Suppressor macrophage treated with lipopolysaccharide for 1 hour (primary cell): ENCODE data around the gene ARL6IP4.

Experiments used
- DNase-seq, 3 donors: peaks; one replicate each; pipeline ENCODE4 v3.0.0-alpha.2; 2020 to 2022

ARL6IP4 gene

DNA sequence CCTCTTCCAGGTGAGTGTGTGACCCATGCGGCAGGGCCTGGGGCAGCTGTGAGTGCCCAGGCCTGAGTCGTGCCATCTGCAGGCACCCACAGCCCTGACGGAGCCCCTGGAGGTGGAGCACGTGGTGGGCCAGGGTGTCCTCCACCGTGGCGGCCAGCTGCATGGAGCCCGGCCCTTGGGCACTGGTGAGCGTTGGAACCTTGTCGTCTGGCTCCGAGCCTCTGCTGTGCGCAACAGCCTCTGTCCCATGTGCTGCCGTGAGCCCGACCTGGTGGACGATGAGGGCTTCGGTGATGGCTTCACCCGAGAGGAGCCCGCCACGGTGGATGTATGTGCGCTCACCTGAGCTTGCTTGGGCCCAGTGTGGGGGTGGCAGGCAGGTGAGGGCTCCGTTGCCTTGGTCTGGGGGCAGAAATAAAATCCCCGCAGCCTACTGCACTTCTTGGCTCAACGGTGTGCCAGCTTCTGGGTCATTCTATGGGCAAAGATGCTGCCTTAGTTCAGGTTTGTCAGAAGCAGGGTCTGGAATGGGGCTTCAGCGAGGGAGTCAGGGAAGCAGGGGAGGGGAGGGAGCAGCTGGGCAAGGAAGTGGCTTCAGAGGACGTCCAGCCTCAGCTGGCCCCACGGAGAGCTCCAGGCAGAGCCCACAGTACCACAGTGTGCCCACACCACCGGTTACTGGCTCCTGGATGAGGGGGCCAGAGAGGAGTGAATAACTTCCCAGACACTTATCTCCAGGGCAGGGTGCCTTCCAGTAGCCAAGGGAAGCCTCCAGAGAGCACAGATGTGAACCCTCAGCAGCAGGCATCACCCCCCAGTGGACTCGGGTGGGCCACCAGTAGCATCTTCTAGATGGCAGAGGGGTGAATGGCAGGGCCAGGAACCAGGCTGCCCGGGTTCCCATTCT lies 1.2 kb upstream of the ARL6IP4 start:
- no peak for DNase-seq

GRCh38 chr12:122979908-122980182 lies 636 bp upstream of the ARL6IP4 start:
- DNase-seq: no peak

GRCh38 chr12:122981036-122981471 lies 573 bp downstream of the ARL6IP4 start:
- DNase-seq: no peak

- DNase-seq: no peak
Observed at GRCh38 chr12:122981587-122982476, 1.4 kb downstream of the ARL6IP4 start.

GRCh38 chr12:122982477-122982815 lies 2.0 kb downstream of the ARL6IP4 start:
- no peak for DNase-seq

GRCh38 chr12:122982963-122983788 lies 2.7 kb downstream of the ARL6IP4 start:
- DNase-seq: no peak

DNA sequence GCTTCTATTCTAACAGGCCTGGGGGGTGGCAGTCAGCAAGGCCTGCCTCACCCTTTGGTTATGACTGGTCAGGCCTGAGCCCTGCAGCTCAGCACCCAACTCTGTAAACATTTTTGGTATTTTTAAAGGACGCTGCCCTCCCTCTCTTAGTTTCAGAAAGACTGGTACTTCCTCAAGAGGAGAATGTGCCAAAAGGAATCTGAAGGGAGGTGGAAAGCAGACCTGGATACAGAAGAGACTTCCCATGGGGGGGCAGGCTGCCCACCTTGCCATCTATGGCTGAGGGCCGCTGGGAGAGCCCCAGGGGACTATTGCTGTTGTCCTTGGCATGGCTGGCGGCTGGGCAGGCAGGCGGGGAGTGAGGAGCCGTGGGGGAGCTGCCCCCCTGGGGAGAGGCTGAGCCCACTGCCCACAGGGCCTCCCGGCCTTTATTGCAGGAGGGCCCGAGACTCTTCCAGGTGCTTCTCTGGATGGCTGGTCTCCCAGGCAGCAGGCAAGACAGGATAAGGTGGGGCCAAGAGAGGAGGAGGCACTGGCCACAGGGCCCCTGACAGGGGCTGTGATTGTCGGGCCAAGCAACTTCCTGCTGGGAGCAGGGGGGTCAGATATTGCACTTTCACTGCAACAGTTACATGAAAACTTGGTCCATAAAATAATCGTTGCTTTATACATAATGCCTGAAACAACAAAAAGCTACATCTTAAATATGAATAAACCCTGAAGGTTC lies 3.5 kb downstream of the ARL6IP4 start:
- DNase-seq: no peak

DNA sequence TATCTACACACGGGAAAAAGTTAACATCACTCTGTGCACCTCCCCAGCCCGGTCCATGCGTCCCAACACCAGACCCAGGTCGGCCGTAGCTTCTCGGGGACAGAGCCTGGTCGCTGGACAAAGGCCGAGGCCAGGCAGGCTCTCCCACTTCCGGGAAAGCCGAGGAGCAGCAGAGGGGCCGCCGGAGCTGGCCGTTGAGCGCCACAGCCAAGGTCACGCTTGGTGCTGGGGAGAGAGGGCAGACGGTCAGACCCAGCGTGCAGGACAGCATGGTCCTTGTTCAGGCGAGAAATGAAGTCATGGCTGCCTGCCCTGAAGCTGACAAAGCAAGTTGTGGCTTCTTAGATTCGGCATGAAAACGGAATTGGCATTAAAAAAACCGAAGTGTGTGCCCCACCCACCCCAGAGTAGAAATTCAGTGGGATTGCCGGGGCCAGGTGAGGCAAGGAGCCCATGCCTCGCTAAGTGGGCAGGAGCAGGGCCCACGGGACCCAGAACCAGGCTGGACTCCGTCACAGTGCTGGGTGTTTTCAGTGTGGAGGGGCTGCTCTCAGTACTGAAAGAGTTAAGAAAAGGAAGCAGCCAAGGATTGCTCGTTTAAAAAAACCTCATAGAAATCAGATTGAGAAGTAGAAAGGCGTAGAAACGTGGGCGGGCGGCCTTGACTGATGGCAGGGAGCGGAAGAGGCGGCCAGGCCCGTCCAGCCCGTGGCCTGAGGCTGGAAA lies 4.3 kb downstream of the ARL6IP4 start:
- DNase-seq: peak; percentile 78 to 87 (median 83)

DNA sequence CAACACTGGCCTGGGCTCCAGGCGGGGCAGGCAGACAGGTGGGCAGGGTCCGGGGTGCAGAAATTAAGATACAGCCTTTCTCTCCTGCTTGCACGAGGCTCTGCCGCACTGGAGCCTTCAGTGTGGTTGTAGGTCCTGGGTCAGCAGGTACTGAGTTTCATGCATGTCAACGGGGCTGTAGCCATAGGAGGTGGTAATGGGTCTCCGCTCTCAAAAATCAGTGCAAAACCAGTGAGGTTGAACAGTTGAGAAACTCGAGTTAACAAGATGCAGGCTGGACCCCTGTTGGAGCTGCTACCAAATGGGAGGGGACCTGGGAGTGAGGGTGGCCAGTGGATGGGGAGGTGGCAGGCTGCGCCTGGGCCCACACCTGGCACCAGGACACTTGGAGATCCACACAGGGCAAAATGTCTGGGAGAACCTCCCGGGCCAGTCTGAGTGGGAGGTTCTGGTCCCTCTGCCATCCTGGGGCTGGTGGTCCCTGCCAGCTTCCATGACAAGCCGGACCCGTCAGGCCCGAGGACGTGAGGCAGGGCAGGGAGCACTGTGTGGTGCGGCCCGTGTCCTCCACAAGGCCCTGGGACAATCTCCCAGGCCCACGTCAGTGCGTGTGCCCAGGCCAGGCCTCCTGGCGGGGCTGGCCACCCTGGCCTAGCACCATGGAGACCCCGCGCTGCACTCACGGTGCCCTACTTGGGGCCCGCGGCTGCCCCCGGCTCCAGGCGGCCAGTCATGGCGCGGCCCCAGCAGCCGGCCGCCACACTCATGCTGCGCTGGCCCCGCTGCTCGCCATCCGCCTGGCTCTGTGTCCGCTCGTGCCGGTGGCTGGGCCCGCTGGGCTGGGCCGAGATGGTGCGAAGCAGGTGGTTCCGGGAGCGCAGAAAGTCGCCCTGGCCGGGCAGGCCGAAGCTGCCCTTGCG lies 5.1 kb downstream of the ARL6IP4 start:
- no peak for DNase-seq

DNA sequence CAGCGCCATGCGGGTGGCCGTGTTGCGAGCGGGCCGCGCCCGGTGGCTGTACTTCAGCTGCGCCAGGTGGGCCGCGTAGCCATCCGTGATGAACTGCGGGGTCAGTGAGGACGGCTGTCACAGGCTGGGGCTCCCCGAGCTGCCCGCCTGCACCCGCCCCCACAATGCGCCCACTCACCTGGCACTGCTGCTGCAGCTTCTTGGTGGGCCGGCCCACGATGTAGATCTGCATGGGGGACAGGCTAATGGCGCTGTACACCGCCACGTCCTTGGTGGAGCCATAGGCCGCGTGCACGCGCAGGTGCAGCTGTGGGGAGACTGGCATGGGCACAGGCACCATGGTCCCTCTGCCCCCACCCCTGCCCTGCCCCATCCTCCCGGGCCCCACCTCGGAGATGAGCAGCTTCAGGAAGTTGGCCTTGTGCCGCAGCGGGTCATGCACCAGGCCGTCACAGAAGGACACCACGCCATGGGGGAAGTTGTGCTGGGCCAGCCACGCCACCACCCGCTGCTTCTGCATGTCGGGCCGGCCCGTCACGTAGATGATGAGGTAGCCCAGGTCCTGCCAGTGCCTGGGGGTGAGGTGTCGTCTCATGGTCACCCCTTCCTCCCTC lies 5.9 kb downstream of the ARL6IP4 start:
- DNase-seq: no peak

GRCh38 chr12:122987086-122987951 lies 6.8 kb downstream of the ARL6IP4 start:
- no peak for DNase-seq

GRCh38 chr12:122988036-122988435 lies 7.6 kb downstream of the ARL6IP4 start:
- no peak for DNase-seq

GRCh38 chr12:122988612-122989212 lies 8.2 kb downstream of the ARL6IP4 start:
- DNase-seq: no peak

DNA sequence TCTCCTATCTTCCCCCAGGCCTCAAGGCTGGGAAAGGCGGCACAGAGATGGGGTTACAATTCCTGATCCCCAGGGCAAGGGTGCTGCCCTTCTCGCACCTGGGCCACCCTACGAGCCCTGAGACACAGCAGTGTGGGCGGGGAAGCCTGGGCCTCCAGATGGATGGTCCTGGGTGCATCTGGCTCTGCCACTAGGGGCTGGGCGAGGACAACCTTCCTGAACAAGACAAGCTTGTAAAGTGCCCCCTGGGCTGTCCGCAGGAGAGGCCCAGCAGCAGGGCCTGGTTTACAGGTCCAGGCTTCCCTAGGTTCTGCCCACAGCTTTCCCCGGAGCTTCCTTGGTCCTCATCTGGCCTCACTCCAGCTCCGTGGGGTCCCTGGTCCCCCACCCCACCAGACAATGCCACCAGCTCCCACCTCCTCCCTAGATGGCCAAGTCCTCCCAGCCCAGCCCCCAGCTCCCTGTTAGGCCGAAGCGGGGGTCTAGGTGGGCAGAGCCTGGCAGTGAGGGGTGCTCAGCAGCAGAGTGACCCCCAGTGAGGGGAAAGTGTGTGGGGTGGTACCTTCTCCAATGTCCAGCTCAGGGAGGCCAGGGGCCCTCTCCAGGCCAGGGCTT lies 8.9 kb downstream of the ARL6IP4 start:
- no peak for DNase-seq

GRCh38 chr12:122989874-122990419 lies 9.5 kb downstream of the ARL6IP4 start:
- DNase-seq: no peak

GRCh38 chr12:122990561-122990960 lies 10.1 kb downstream of the ARL6IP4 start:
- DNase-seq: no peak

GRCh38 chr12:122990961-122991622 lies 10.6 kb downstream of the ARL6IP4 start:
- DNase-seq: no peak
